Neural cell (in vitro differentiated cells): Measurements from ENCODE around the gene BMPR1B. TPM values are rescaled to one million over a fixed set of nuclear protein-coding genes. Genes with fewer than 3 reads are reported as not detected.

Source experiments
- H2AFZ ChIP-seq: fragments of 200-600, 300-800 bp; sonication (generic), shearing (Covaris generic); 2 replicates; pipeline ENCODE4 v1.6.0; 2014; ENCODE audit warnings: low read depth, mild to moderate bottlenecking, antibody characterized with exemption, low read length, moderate library complexity
- H3F3A ChIP-seq: fragments of 200-600 bp; shearing (Covaris generic); 2 replicates; pipeline ENCODE4 v1.6.1; 2016; ENCODE audit warnings: mild to moderate bottlenecking, moderate library complexity, mixed read lengths, antibody characterized with exemption, low read length; ENCODE audit not compliant: insufficient read depth, poor library complexity, severe bottlenecking
- H3K27ac ChIP-seq: fragments of 200-600, 300-800 bp; sonication (generic), shearing (Covaris generic); 2 replicates; pipeline ENCODE4 v1.5.1; 2014; ENCODE audit warnings: mild to moderate bottlenecking, low read length, moderate library complexity
- H3K27me3 ChIP-seq: fragments of 300-800, 200-600 bp; sonication (generic), shearing (Covaris generic); 2 replicates; pipeline ENCODE4 v1.6.0; 2014; ENCODE audit warnings: mild to moderate bottlenecking, low read depth, low read length, moderate library complexity; ENCODE audit not compliant: insufficient read depth
- H3K36me3 ChIP-seq: fragments of 300-800, 200-600 bp; sonication (generic), shearing (Covaris generic); 2 replicates; pipeline ENCODE4 v1.5.1; 2014; ENCODE audit warnings: mild to moderate bottlenecking, antibody characterized with exemption, low read length, moderate library complexity; ENCODE audit not compliant: insufficient read depth
- H3K4me2 ChIP-seq: fragments of 300-800, 200-600 bp; sonication (generic), shearing (Covaris generic); 2 replicates; pipeline ENCODE4 v1.6.0; 2014; ENCODE audit warnings: mild to moderate bottlenecking, low read length
- H3K4me3 ChIP-seq: fragments of 300-800, 200-600 bp; sonication (generic), shearing (Covaris generic); 2 replicates; pipeline ENCODE4 v1.5.1; 2014; ENCODE audit warnings: mild to moderate bottlenecking, low read length, moderate library complexity
- H3K79me2 ChIP-seq: fragments of 200-600 bp; shearing (Covaris generic); replicated peaks from 2 replicates; pipeline ENCODE4 v1.6.0; 2014; ENCODE audit warnings: mild to moderate bottlenecking, low read length, moderate library complexity; ENCODE audit not compliant: insufficient read depth
- H3K9ac ChIP-seq: fragments of 300-800, 200-600 bp; sonication (generic), shearing (Covaris generic); 2 replicates; pipeline ENCODE4 v1.6.1; 2016; ENCODE audit warnings: mild to moderate bottlenecking, low read length, mixed read lengths
- H3K9me2 ChIP-seq: fragments of 200-600 bp; shearing (Covaris generic); 2 replicates; pipeline ENCODE4 v1.6.1; 2016; ENCODE audit warnings: mild to moderate bottlenecking, low read length, mixed read lengths; ENCODE audit not compliant: insufficient read depth
- H3K9me3 ChIP-seq: fragments of 200-600, 300-800 bp; sonication (generic), shearing (Covaris generic); 2 replicates; pipeline ENCODE4 v1.6.1; 2016; ENCODE audit warnings: mild to moderate bottlenecking, mixed run types, low read length, moderate library complexity, mixed read lengths
- H4K20me1 ChIP-seq: fragments of 200-600 bp; shearing (Covaris generic); 2 replicates; pipeline ENCODE4 v1.6.1; 2016; ENCODE audit warnings: mild to moderate bottlenecking, mixed run types; ENCODE audit not compliant: insufficient read depth
- CTCF ChIP-seq: fragments of 450-650 bp; IDR thresholded peaks from 2 replicates; pipeline ENCODE4 v1.5.1; 2014; ENCODE audit warnings: antibody characterized with exemption, mild to moderate bottlenecking, moderate library complexity; ENCODE audit not compliant: poor library complexity, severe bottlenecking
- EP300 ChIP-seq: fragments of 450-650 bp; conservative IDR thresholded peaks from 2 replicates; pipeline ENCODE4 v1.6.1; 2014; ENCODE audit warnings: antibody characterized with exemption, mild to moderate bottlenecking, moderate library complexity; ENCODE audit not compliant: poor library complexity, severe bottlenecking
- EZH2 ChIP-seq: fragments of 200-600, 300-800 bp; shearing (Covaris generic), sonication (generic); IDR thresholded peaks from 2 replicates; pipeline ENCODE4 v1.6.1; 2014; ENCODE audit warnings: antibody characterized with exemption, low read length, borderline replicate concordance, mild to moderate bottlenecking; ENCODE audit not compliant: insufficient read depth, poor library complexity, severe bottlenecking
- MXI1 ChIP-seq: fragments of 450-650 bp; conservative IDR thresholded peaks from 2 replicates; pipeline ENCODE4 v1.6.1; 2014; ENCODE audit warnings: antibody characterized with exemption, mild to moderate bottlenecking; ENCODE audit not compliant: poor library complexity, severe bottlenecking
- POLR2AphosphoS5 ChIP-seq: IDR thresholded peaks from 2 replicates; pipeline ENCODE4 v1.6.1; 2012
- RAD21 ChIP-seq: fragments of 450-650 bp; conservative IDR thresholded peaks from 2 replicates; pipeline ENCODE4 v1.6.1; 2014; ENCODE audit warnings: antibody characterized with exemption, mild to moderate bottlenecking, moderate library complexity
- REST ChIP-seq: IDR thresholded peaks from 2 replicates; pipeline ENCODE4 v1.6.1; 2012; ENCODE audit warnings: borderline replicate concordance
- SMC3 ChIP-seq: fragments of 450-650 bp; conservative IDR thresholded peaks from 2 replicates; pipeline ENCODE4 v1.6.1; 2014; ENCODE audit warnings: antibody characterized with exemption, mild to moderate bottlenecking, moderate library complexity; ENCODE audit not compliant: poor library complexity
- TAF1 ChIP-seq: IDR thresholded peaks from 2 replicates; pipeline ENCODE4 v1.6.1; 2012; ENCODE audit warnings: low read depth
- polyA plus RNA-seq: library from polyadenylated mRNA; depleted of rRNA; stranded (reverse); fragments of >200 nt; gene quantifications from 2 replicates; pipeline ENCODE4 v1.2.3, GENCODE V29; 2014

Gene BMPR1B
- polyA plus RNA-seq, 1 donor from 2014 or later, result 1.6 TPM

GRCh38 chr4:94880956-94881355, 123.2 kb downstream of the BMPR1B start:
- Histone ChIP-seq H3K4me3 (no peak overlapping the region), H3F3A (no peaks in the 10 kb centered on the region), H3K79me2 (no peaks in the 10 kb centered on the region), H2AFZ (no peak overlapping the region), H3K9ac (no peak overlapping the region), H3K36me3 (no peaks in the 10 kb centered on the region), H3K9me2 (no peaks in the 10 kb centered on the region), H3K27ac (no peak overlapping the region), H3K4me2 (no peak overlapping the region), H3K9me3 (no peaks in the 10 kb centered on the region), H3K27me3 (no peaks in the 10 kb centered on the region), H4K20me1 (no peaks in the 10 kb centered on the region)
- TF ChIP-seq RAD21, result no peak

GRCh38 chr4:94882756-94883155, 125.0 kb downstream of the BMPR1B start:
- Histone ChIP-seq H3K36me3 (no peaks in the 10 kb centered on the region), H3K9ac (no peak overlapping the region), H3K79me2 (no peaks in the 10 kb centered on the region), H3K4me2 (no peak overlapping the region), H3K27ac (no peak overlapping the region), H4K20me1 (no peaks in the 10 kb centered on the region), H2AFZ (no peak overlapping the region), H3K4me3 (no peak overlapping the region), H3K27me3 (no peaks in the 10 kb centered on the region), H3F3A (no peaks in the 10 kb centered on the region), H3K9me2 (no peaks in the 10 kb centered on the region), H3K9me3 (no peaks in the 10 kb centered on the region)
- TF ChIP-seq EZH2, result no peak
- no peak for TF ChIP-seq TAF1
- TF ChIP-seq REST, result no peak
- no peak for TF ChIP-seq CTCF
- TF ChIP-seq RAD21, result no peak
- TF ChIP-seq MXI1, result no peak

GRCh38 chr4:94887027-94887426, 129.3 kb downstream of the BMPR1B start:
- no peak for TF ChIP-seq RAD21
- no peak for TF ChIP-seq REST
- TF ChIP-seq POLR2AphosphoS5, result no peak
- TF ChIP-seq EZH2, result no peak
- TF ChIP-seq MXI1, result no peak
- no peak for TF ChIP-seq SMC3
- TF ChIP-seq CTCF, result no peak
- no peak for TF ChIP-seq TAF1
- TF ChIP-seq EP300, result no peak
- Histone ChIP-seq H3K4me3 (no peak overlapping the region), H3K4me2 (no peak overlapping the region), H2AFZ (no peak overlapping the region), H3K27ac (no peak overlapping the region), H3F3A (no peaks in the 10 kb centered on the region), H4K20me1 (no peaks in the 10 kb centered on the region), H3K36me3 (no peaks in the 10 kb centered on the region), H3K9me2 (no peaks in the 10 kb centered on the region), H3K9me3 (no peaks in the 10 kb centered on the region), H3K9ac (no peak overlapping the region), H3K27me3 (no peaks in the 10 kb centered on the region), H3K79me2 (no peaks in the 10 kb centered on the region)
